H9 (cell line): Measurements from ENCODE around the gene A1BG. TPM values are rescaled to one million over a fixed set of nuclear protein-coding genes. Genes with fewer than 3 reads are reported as not detected.

Experiments used
- DNase-seq: peaks from one replicate; pipeline ENCODE4 v3.0.0-alpha.2; 2017
- H2AFZ ChIP-seq: one replicate; pipeline ENCODE4 v1.6.1; 2013; ENCODE audit warnings: mild to moderate bottlenecking, low read length, control low read depth, moderate library complexity
- H2AK5ac ChIP-seq: 2 replicates; pipeline ENCODE4 v1.6.1; 2013; ENCODE audit warnings: low read length, control low read depth, mixed read lengths; ENCODE audit not compliant: insufficient read length
- H2BK120ac ChIP-seq: one replicate; pipeline ENCODE4 v1.6.1; 2013; ENCODE audit warnings: low read depth, mild to moderate bottlenecking, low read length, control low read depth, inconsistent platforms; ENCODE audit not compliant: poor library complexity, severe bottlenecking
- H2BK12ac ChIP-seq: 2 replicates; pipeline ENCODE4 v1.6.1; 2013; ENCODE audit warnings: low read length, control low read depth, mixed read lengths, low read depth; ENCODE audit not compliant: insufficient read length
- H2BK15ac ChIP-seq: 2 replicates; pipeline ENCODE4 v1.6.1; 2013; ENCODE audit warnings: low read depth, low read length, control low read depth
- H2BK20ac ChIP-seq: one replicate; pipeline ENCODE4 v1.6.1; 2013; ENCODE audit warnings: low read depth, mild to moderate bottlenecking, low read length, control low read depth, inconsistent platforms; ENCODE audit not compliant: poor library complexity, severe bottlenecking
- H2BK5ac ChIP-seq: 2 replicates; pipeline ENCODE4 v1.6.1; 2013; ENCODE audit warnings: low read length, control low read depth, mixed read lengths; ENCODE audit not compliant: insufficient read length
- H3K14ac ChIP-seq: 2 replicates; pipeline ENCODE4 v1.6.1; 2013; ENCODE audit warnings: low read length, control low read depth; ENCODE audit not compliant: insufficient read depth
- H3K18ac ChIP-seq: 2 replicates; pipeline ENCODE4 v1.6.1; 2013; ENCODE audit warnings: low read depth, mild to moderate bottlenecking, mixed read lengths, low read length, control low read depth; ENCODE audit not compliant: insufficient read length
- H3K23ac ChIP-seq: 2 replicates; pipeline ENCODE4 v1.6.1; 2013; ENCODE audit warnings: low read length, control low read depth, mixed read lengths, low read depth; ENCODE audit not compliant: insufficient read length
- H3K23me2 ChIP-seq: 2 replicates; pipeline ENCODE4 v1.6.1; 2013; ENCODE audit warnings: low read depth, mild to moderate bottlenecking, mixed read lengths, low read length, control low read depth; ENCODE audit not compliant: insufficient read length, poor library complexity, severe bottlenecking
- H3K27ac ChIP-seq: 2 replicates; pipeline ENCODE4 v1.5.1; 2013; ENCODE audit warnings: low read length, control low read depth, mixed read lengths, low read depth; ENCODE audit not compliant: insufficient read length
- H3K27me3 ChIP-seq: 2 replicates; pipeline ENCODE4 v1.6.1; 2013; ENCODE audit warnings: low read length, control low read depth, inconsistent platforms; ENCODE audit not compliant: insufficient read depth
- H3K4ac ChIP-seq: 2 replicates; pipeline ENCODE4 v1.6.1; 2013; ENCODE audit warnings: low read depth, mild to moderate bottlenecking, control low read depth, inconsistent platforms, low read length, moderate library complexity
- H3K4me1 ChIP-seq: 2 replicates; pipeline ENCODE4 v1.6.1; 2013; ENCODE audit warnings: low read length, control low read depth, inconsistent platforms; ENCODE audit not compliant: insufficient read depth
- H3K4me2 ChIP-seq: 2 replicates; pipeline ENCODE4 v1.6.1; 2013; ENCODE audit warnings: low read length, control low read depth, mixed read lengths; ENCODE audit not compliant: insufficient read length, insufficient read depth
- H3K56ac ChIP-seq: 2 replicates; pipeline ENCODE4 v1.6.1; 2013; ENCODE audit warnings: low read depth, mild to moderate bottlenecking, mixed read lengths, low read length, control low read depth; ENCODE audit not compliant: insufficient read length
- H3K79me1 ChIP-seq: 2 replicates; pipeline ENCODE4 v1.6.1; 2013; ENCODE audit warnings: low read depth, mild to moderate bottlenecking, moderate library complexity, low read length, control low read depth, inconsistent platforms; ENCODE audit not compliant: insufficient read depth, poor library complexity, severe bottlenecking
- H3K79me2 ChIP-seq: 2 replicates; pipeline ENCODE4 v1.6.1; 2013; ENCODE audit warnings: low read length, control low read depth, inconsistent platforms; ENCODE audit not compliant: insufficient read depth
- H3K9ac ChIP-seq: 2 replicates; pipeline ENCODE4 v1.6.1; 2013; ENCODE audit warnings: low read length, control low read depth, mixed read lengths; ENCODE audit not compliant: insufficient read length; ENCODE audit errors: extremely low read depth
- H3K9me3 ChIP-seq: one replicate; pipeline ENCODE4 v1.6.1; 2013; ENCODE audit warnings: low read depth, low read length, inconsistent platforms; ENCODE audit not compliant: control insufficient read depth
- H3T11ph ChIP-seq: one replicate; pipeline ENCODE4 v1.6.1; 2013; ENCODE audit warnings: mild to moderate bottlenecking, low read length, control low read depth, inconsistent platforms
- H4K20me1 ChIP-seq: one replicate; pipeline ENCODE4 v1.6.1; 2013; ENCODE audit not compliant: control insufficient read depth, insufficient read length, insufficient read depth
- H4K5ac ChIP-seq: 2 replicates; pipeline ENCODE4 v1.6.1; 2013; ENCODE audit warnings: low read depth, mild to moderate bottlenecking, mixed read lengths, low read length, control low read depth; ENCODE audit not compliant: insufficient read length
- H4K8ac ChIP-seq: replicated peaks from 2 replicates; pipeline ENCODE4 v1.6.1; 2013; ENCODE audit warnings: low read length, control low read depth, mixed read lengths, low read depth; ENCODE audit not compliant: insufficient read length
- H4K91ac ChIP-seq: 2 replicates; pipeline ENCODE4 v1.6.1; 2013; ENCODE audit warnings: low read depth, mild to moderate bottlenecking, moderate library complexity, mixed read lengths, low read length, control low read depth; ENCODE audit not compliant: insufficient read length
- H3K27ac Mint-ChIP-seq, 3 experiments: 2 replicates in 2 of 3; 3 replicates in 1 of 3; pipeline ENCODE4 v1.8.0; 2020 to 2021; ENCODE audit warnings: mixed read lengths in 3 of 3, mild to moderate bottlenecking in 1 of 3, moderate library complexity in 1 of 3
- H3K27me3 Mint-ChIP-seq: 2 replicates; pipeline ENCODE4 v1.8.0; 2021; ENCODE audit warnings: low read depth, mild to moderate bottlenecking, moderate library complexity, mixed read lengths
- H3K36me3 Mint-ChIP-seq, 3 experiments: 2 replicates in 2 of 3; 3 replicates in 1 of 3; pipeline ENCODE4 v1.8.0; 2020 to 2021; ENCODE audit warnings: low read depth in 3 of 3, mixed read lengths in 3 of 3; ENCODE audit not compliant: insufficient read depth in 1 of 3
- H3K4me1 Mint-ChIP-seq, 2 experiments: 2 replicates each; pipeline ENCODE4 v1.8.0; 2020; ENCODE audit warnings: mixed read lengths in 2 of 2
- H3K4me3 Mint-ChIP-seq, 2 experiments: 2 replicates in 1 of 2; 3 replicates in 1 of 2; pipeline ENCODE4 v1.8.0; 2020 to 2021; ENCODE audit warnings: mild to moderate bottlenecking in 2 of 2, mixed read lengths in 2 of 2, moderate library complexity in 1 of 2
- H3K9me3 Mint-ChIP-seq, 2 experiments: 2 replicates in 1 of 2; 3 replicates in 1 of 2; pipeline ENCODE4 v1.8.0; 2020; ENCODE audit warnings: mild to moderate bottlenecking in 2 of 2, mixed read lengths in 2 of 2, moderate library complexity in 1 of 2
- WGBS: extraction: QIAGEN DNeasy Blood & Tissue Kit; methylation state at CpG from one replicate; pipeline ENCODE4 v1.1.7; 2013; ENCODE audit warnings: missing lambda C conversion rate, low lambda C conversion rate, mixed read lengths; ENCODE audit not compliant: insufficient read length; ENCODE audit errors: extremely low coverage; 5-methylcytosine and 5-hydroxymethylcytosine counted together
- total RNA-seq: library from RNA; stranded (reverse); gene quantifications from 2 replicates; pipeline ENCODE4 v1.2.1, GENCODE V29; 2021
- TF ChIP-seq, protein P1 (sequence below): fragments of 200-600 bp; sonication (generic); conservative IDR thresholded peaks from 3 replicates; pipeline ENCODE4 v1.8.0; 2021; ENCODE audit warnings: antibody characterized with exemption, mild to moderate bottlenecking

The A1BG gene
- total RNA-seq, 1 experiment from 2014 or later, result 17.4 TPM

DNA sequence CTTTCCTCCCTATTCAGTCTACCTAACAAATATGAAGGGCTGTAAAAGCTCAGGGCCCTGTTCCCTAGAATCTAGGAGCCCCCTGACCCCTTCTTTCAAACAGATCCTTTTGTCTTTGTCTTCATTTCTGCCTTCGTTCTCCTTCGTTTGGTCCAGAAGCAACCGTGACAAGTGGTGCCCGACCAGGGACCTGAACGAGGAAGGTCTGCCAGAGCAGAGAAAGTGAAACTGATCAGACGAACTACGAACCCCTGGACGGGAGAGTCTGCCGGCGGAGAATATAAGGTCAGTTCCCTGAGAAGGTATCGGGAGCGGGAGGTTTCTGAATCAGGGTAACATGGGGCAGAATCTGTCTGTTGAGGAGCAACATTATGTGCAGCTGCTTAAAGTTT is 47.4 kb downstream of the A1BG start:
- Histone ChIP-seq H4K5ac (no peak overlapping the region), H2AFZ (no peak overlapping the region), H3K23me2 (peaks cover 4% of the 10 kb centered on the region), H3K79me1 (no peaks in the 10 kb centered on the region), H3K9ac (peak overlapping the region; percentile 66), H3K18ac (no peak overlapping the region), H4K8ac (no peak overlapping the region), H3K9me3 (no peaks in the 10 kb centered on the region), H3K56ac (no peak overlapping the region), H3T11ph (no peak overlapping the region), H3K4me1 (no peaks in the 10 kb centered on the region), H4K20me1 (no peaks in the 10 kb centered on the region), H2BK15ac (no peak overlapping the region), H3K27ac (no peak overlapping the region), H3K4me2 (peak overlapping the region; percentile 69), H2AK5ac (no peak overlapping the region), H4K91ac (no peak overlapping the region), H2BK5ac (no peak overlapping the region), H3K23ac (no peak overlapping the region), H3K27me3 (no peaks in the 10 kb centered on the region), H2BK12ac (no peak overlapping the region), H2BK20ac (no peak overlapping the region), H2BK120ac (no peak overlapping the region), H3K14ac (no peak overlapping the region), H3K4ac (no peak overlapping the region), H3K79me2 (no peaks in the 10 kb centered on the region)
- no peak for DNase-seq
- no peaks in the 10 kb centered on the region for H3K27me3 Mint-ChIP-seq
- peaks cover 14 to 46% (median 25%) of the 10 kb centered on the region in 3 experiments; a peak in 6 of 7 replicates for H3K36me3 Mint-ChIP-seq
- no CpG with 5 or more reads among the region's 12 CpGs for WGBS
- peak overlapping the region; percentile 99 for H3K4me3 Mint-ChIP-seq
- no peaks in the 10 kb centered on the region for H3K9me3 Mint-ChIP-seq
- H3K27ac Mint-ChIP-seq, result peak overlapping the region in 1 of 3 experiments; percentile 89; a peak in 1 of 7 replicates
- TF ChIP-seq, protein P1, sequence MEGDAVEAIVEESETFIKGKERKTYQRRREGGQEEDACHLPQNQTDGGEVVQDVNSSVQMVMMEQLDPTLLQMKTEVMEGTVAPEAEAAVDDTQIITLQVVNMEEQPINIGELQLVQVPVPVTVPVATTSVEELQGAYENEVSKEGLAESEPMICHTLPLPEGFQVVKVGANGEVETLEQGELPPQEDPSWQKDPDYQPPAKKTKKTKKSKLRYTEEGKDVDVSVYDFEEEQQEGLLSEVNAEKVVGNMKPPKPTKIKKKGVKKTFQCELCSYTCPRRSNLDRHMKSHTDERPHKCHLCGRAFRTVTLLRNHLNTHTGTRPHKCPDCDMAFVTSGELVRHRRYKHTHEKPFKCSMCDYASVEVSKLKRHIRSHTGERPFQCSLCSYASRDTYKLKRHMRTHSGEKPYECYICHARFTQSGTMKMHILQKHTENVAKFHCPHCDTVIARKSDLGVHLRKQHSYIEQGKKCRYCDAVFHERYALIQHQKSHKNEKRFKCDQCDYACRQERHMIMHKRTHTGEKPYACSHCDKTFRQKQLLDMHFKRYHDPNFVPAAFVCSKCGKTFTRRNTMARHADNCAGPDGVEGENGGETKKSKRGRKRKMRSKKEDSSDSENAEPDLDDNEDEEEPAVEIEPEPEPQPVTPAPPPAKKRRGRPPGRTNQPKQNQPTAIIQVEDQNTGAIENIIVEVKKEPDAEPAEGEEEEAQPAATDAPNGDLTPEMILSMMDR, result no peak
- peaks cover 13 to 21% of the 10 kb centered on the region in 2 experiments for H3K4me1 Mint-ChIP-seq
